IMR-90 (cell line): ENCODE results near the gene FSIP1. TPM values are rescaled to one million over a fixed set of nuclear protein-coding genes. Genes with fewer than 3 reads are reported as not detected.
A peak's percentile ranks its signal among the peaks of the same experiment; 100 is the strongest.

Source experiments
- ATAC-seq: fragments of 200-7000 bp; cut with Tn5 transposase; 2 replicates; pipeline ENCODE4 v1.9.1; 2020; ENCODE audit warnings: low read depth, mild to moderate bottlenecking, moderate library complexity
- BruUV-seq: library from RNA; stranded (reverse); fragments of 400-500 nt; replicated peaks from 2 replicates; lab custom pipeline; 2021; lab: Mats Ljungman, UMichigan
- CTCF ChIA-PET: fragments of 300-600 bp; formaldehyde crosslinking; extraction: SDS; loops from one replicate; lab custom pipeline; 2021; ENCODE audit warnings: antibody characterized with exemption; lab: Yijun Ruan, JAX
- POLR2A ChIA-PET: fragments of 300-600 bp; sonication (Branson Sonifier 250); formaldehyde crosslinking; loops from one replicate; lab custom pipeline; 2022; ENCODE audit warnings: antibody characterized with exemption; ENCODE audit not compliant: unreplicated experiment; lab: Charles Lee
- DNase-seq: peaks from one replicate; pipeline ENCODE4 v3.0.0; 2013
- H2AFZ ChIP-seq: replicated peaks from 2 replicates; pipeline ENCODE3; 2013; ENCODE audit warnings: low read length, mild to moderate bottlenecking; ENCODE audit not compliant: poor library complexity
- H2AK5ac ChIP-seq: 2 replicates; pipeline ENCODE4 v1.6.1; 2013; ENCODE audit warnings: low read depth, low read length, inconsistent platforms
- H2AK9ac ChIP-seq: replicated peaks from 2 replicates; pipeline ENCODE3; 2013; ENCODE audit warnings: mild to moderate bottlenecking, low read depth, low read length, moderate library complexity; ENCODE audit not compliant: poor library complexity
- H2BK120ac ChIP-seq: 2 replicates; pipeline ENCODE4 v1.6.1; 2013; ENCODE audit warnings: low read depth, low read length, inconsistent platforms
- H2BK15ac ChIP-seq: 3 replicates; pipeline ENCODE4 v1.6.1; 2013; ENCODE audit warnings: low read depth, low read length, inconsistent platforms
- H2BK20ac ChIP-seq: 2 replicates; pipeline ENCODE4 v1.6.1; 2013; ENCODE audit warnings: low read depth, mild to moderate bottlenecking, inconsistent platforms, low read length, moderate library complexity
- H2BK5ac ChIP-seq: 2 replicates; pipeline ENCODE4 v1.6.1; 2013; ENCODE audit warnings: mild to moderate bottlenecking, low read depth, low read length, inconsistent platforms; ENCODE audit not compliant: poor library complexity, severe bottlenecking
- H3K14ac ChIP-seq: replicated peaks from 2 replicates; pipeline ENCODE4 v1.6.1; 2013; ENCODE audit warnings: low read depth, low read length, inconsistent platforms
- H3K18ac ChIP-seq: 2 replicates; pipeline ENCODE4 v1.6.1; 2013; ENCODE audit warnings: low read depth, low read length, control low read depth
- H3K23ac ChIP-seq: 2 replicates; pipeline ENCODE4 v1.6.1; 2013; ENCODE audit warnings: low read depth, low read length, inconsistent platforms
- H3K27ac ChIP-seq: 2 replicates; pipeline ENCODE4 v1.5.1; 2013; ENCODE audit warnings: mild to moderate bottlenecking, control low read depth, low read length; ENCODE audit not compliant: insufficient read depth
- H3K27me3 ChIP-seq: 2 replicates; pipeline ENCODE4 v1.6.1; 2013; ENCODE audit warnings: low read length; ENCODE audit not compliant: control insufficient read depth, insufficient read depth
- H3K36me3 ChIP-seq: 2 replicates; pipeline ENCODE4 v1.6.1; 2013; ENCODE audit warnings: low read length, mixed read lengths; ENCODE audit not compliant: control insufficient read depth, insufficient read depth
- H3K4ac ChIP-seq: 2 replicates; pipeline ENCODE4 v1.6.1; 2013; ENCODE audit warnings: low read depth, low read length, inconsistent platforms
- H3K4me1 ChIP-seq: 2 replicates; pipeline ENCODE4 v1.6.1; 2013; ENCODE audit warnings: low read length, mixed read lengths; ENCODE audit not compliant: control insufficient read depth, insufficient read depth
- H3K4me2 ChIP-seq: 2 replicates; pipeline ENCODE4 v1.6.1; 2013; ENCODE audit warnings: low read depth, mild to moderate bottlenecking, control low read depth, low read length, moderate library complexity
- H3K4me3 ChIP-seq: 2 replicates; pipeline ENCODE4 v1.5.1; 2013; ENCODE audit warnings: low read depth, mild to moderate bottlenecking, control low read depth, low read length, moderate library complexity; ENCODE audit not compliant: insufficient read depth
- H3K56ac ChIP-seq: 2 replicates; pipeline ENCODE4 v1.6.1; 2013; ENCODE audit warnings: low read length, inconsistent platforms; ENCODE audit not compliant: insufficient read depth; ENCODE audit errors: extremely low read depth
- H3K79me1 ChIP-seq, 2 experiments: 2 replicates each; pipeline ENCODE4 v1.6.1; 2013; ENCODE audit warnings: low read length in 2 of 2, inconsistent platforms in 1 of 2, low read depth in 1 of 2
- H3K9ac ChIP-seq: 2 replicates; pipeline ENCODE4 v1.6.1; 2013; ENCODE audit warnings: low read depth, low read length, control low read depth
- H3K9me1 ChIP-seq: 2 replicates; pipeline ENCODE4 v1.6.1; 2013; ENCODE audit warnings: low read length, inconsistent platforms; ENCODE audit not compliant: insufficient read depth
- H3K9me3 ChIP-seq: 2 replicates; pipeline ENCODE4 v1.6.1; 2013; ENCODE audit warnings: low read length; ENCODE audit not compliant: control insufficient read depth, insufficient read depth
- H4K20me1 ChIP-seq: 2 replicates; pipeline ENCODE4 v1.6.1; 2013; ENCODE audit warnings: low read length, inconsistent platforms; ENCODE audit not compliant: insufficient read depth
- H4K5ac ChIP-seq: 2 replicates; pipeline ENCODE4 v1.6.1; 2013; ENCODE audit warnings: mild to moderate bottlenecking, low read depth, low read length, control low read depth
- H4K8ac ChIP-seq, 2 experiments: 2 replicates each; pipeline ENCODE4 v1.6.1; 2013; ENCODE audit warnings: low read depth in 2 of 2, low read length in 2 of 2, control low read depth in 1 of 2, inconsistent platforms in 1 of 2
- H4K91ac ChIP-seq: 2 replicates; pipeline ENCODE4 v1.6.1; 2013; ENCODE audit warnings: low read depth, low read length, inconsistent platforms; ENCODE audit not compliant: insufficient read depth
- CEBPB ChIP-seq: IDR thresholded peaks from 2 replicates; pipeline ENCODE4 v1.6.1; 2012; ENCODE audit warnings: low read depth, low read length, improper control_type of control experiment
- CHD1 ChIP-seq: IDR thresholded peaks from 2 replicates; pipeline ENCODE4 v1.6.1; 2012; ENCODE audit warnings: low read depth, low read length, improper control_type of control experiment
- MXI1 ChIP-seq: IDR thresholded peaks from 2 replicates; pipeline ENCODE4 v1.6.1; 2012; ENCODE audit warnings: low read depth, mild to moderate bottlenecking, low read length, moderate library complexity, borderline replicate concordance
- dilution Hi-C: fragments of 300-500 bp; cut with HindIII; formaldehyde crosslinking; loops from one replicate; pipeline ENCODE4 v1.14.3; 2018; ENCODE audit warnings: low sequenced_read_pairs; ENCODE audit not compliant: unreplicated experiment
- in situ Hi-C: fragments of 300-500 bp; cut with MboI; formaldehyde crosslinking; loops from 3 replicates; pipeline ENCODE4 v1.14.3; 2019; ENCODE audit warnings: low sequenced_read_pairs, inconsistent platforms, mixed read lengths
- intact Hi-C: fragments of 100-400 bp; cut with micrococcal nuclease; formaldehyde crosslinking; loops from 2 replicates; pipeline ENCODE4 v1.10.0; 2022
- polyA plus RNA-seq, 3 experiments: library from polyadenylated mRNA; depleted of rRNA; stranded (reverse); fragments of >200 nt; gene quantifications; 2 replicates each; pipeline ENCODE4 v1.2.3, GENCODE V29; 2012; ENCODE audit warnings: low replicate concordance in 1 of 3
- total RNA-seq: library from RNA; depleted of rRNA; stranded (reverse); fragments of >200 nt; gene quantifications from 2 replicates; pipeline ENCODE4 v1.2.3, GENCODE V29; 2012

FSIP1 gene
- total and polyA plus RNA-seq, 2 of the 4 experiments (the other 2 are of a cell fraction), result 0.10 to 0.18 TPM

GRCh38 chr15:39554746-39555387 is 227.8 kb downstream of the FSIP1 start:
- H3K4me2 ChIP-seq, result no peak overlapping the region
- BruUV-seq, result no TSS peak
- peak overlapping the region; percentile 59 for H3K4ac ChIP-seq
- no peaks in the 10 kb centered on the region for H3K79me1 ChIP-seq
- H4K91ac ChIP-seq, result peak overlapping the region; percentile 53; the same call in 1 of the 2 replicates
- intact Hi-C loops, result loop anchor here (5.0 kb wide), 1 partner anchor 43 kb away; no protein-coding TSS in a partner anchor
- peak overlapping the region; percentile 64; the same call in 1 of the 2 replicates for H3K23ac ChIP-seq
- H3K9me3 ChIP-seq, result no peaks in the 10 kb centered on the region
- peak overlapping the region; percentile 77 for H3K14ac ChIP-seq
- peak overlapping the region; percentile 45; the same call in 1 of the 3 replicates for H2BK15ac ChIP-seq
- peak overlapping the region; percentile 15 to 49; a peak in 2 of 4 replicates for H4K8ac ChIP-seq
- H4K20me1 ChIP-seq, result no peaks in the 10 kb centered on the region
- H3K18ac ChIP-seq, result peak overlapping the region; percentile 93
- H3K4me3 ChIP-seq, result no peak overlapping the region
- peak overlapping the region; percentile 72 for H2BK5ac ChIP-seq
- H3K56ac ChIP-seq, result no peak overlapping the region
- H2BK120ac ChIP-seq, result peak overlapping the region; percentile 95; the same call in 1 of the 2 replicates
- H3K4me1 ChIP-seq, result peaks cover 26% of the 10 kb centered on the region
- dilution Hi-C loops, result no loop called here
- H2AFZ ChIP-seq, result no peak overlapping the region
- no peak overlapping the region; the same call in 1 of the 2 replicates for H3K9ac ChIP-seq
- ChIA-PET POLR2A (interaction anchor here (1.2 kb wide), 1 partner anchor 26 kb away, joined by 6 read pairs; the partner anchor contains the start of gene THBS1), CTCF (no interaction called here)
- TF ChIP-seq MXI1 (no peak), CEBPB (no peak), CHD1 (no peak)
- ATAC-seq (no peak), DNase-seq (no peak)
- H3K27me3 ChIP-seq, result no peaks in the 10 kb centered on the region
- H3K27ac ChIP-seq, result peak overlapping the region; percentile 98; the same call in 1 of the 2 replicates
- peak overlapping the region; percentile 29; the same call in 1 of the 2 replicates for H2AK5ac ChIP-seq
- peak overlapping the region; percentile 25 for H2AK9ac ChIP-seq
- H3K9me1 ChIP-seq, result peaks cover 2% of the 10 kb centered on the region; the same call in 1 of the 2 replicates
- in situ Hi-C loops, result no loop called here
- no peaks in the 10 kb centered on the region for H3K36me3 ChIP-seq
- H4K5ac ChIP-seq, result peak overlapping the region; percentile 83
- peak overlapping the region; percentile 73 for H2BK20ac ChIP-seq
